ENCODE results near the gene TTN.

DNA sequence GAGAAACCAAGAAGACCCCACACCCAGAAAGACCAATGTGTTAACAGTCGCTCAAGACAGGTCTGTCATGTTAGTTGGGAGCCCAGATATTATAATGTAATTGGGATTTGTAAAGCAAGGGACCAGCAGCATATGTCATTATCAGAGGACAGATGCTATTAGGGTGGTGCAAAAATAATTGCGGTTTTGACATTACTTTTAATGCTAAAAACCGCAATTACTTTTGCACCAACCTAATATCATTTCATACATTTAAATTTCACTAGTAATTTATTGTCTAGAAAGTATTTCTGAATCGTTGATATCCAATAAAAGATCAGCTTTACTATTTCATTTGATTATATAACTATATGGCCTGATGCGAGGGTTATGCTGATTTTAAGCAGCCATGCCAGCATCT is 131.2 kb downstream of the TTN start:
- TF ChIP-seq, protein P1, sequence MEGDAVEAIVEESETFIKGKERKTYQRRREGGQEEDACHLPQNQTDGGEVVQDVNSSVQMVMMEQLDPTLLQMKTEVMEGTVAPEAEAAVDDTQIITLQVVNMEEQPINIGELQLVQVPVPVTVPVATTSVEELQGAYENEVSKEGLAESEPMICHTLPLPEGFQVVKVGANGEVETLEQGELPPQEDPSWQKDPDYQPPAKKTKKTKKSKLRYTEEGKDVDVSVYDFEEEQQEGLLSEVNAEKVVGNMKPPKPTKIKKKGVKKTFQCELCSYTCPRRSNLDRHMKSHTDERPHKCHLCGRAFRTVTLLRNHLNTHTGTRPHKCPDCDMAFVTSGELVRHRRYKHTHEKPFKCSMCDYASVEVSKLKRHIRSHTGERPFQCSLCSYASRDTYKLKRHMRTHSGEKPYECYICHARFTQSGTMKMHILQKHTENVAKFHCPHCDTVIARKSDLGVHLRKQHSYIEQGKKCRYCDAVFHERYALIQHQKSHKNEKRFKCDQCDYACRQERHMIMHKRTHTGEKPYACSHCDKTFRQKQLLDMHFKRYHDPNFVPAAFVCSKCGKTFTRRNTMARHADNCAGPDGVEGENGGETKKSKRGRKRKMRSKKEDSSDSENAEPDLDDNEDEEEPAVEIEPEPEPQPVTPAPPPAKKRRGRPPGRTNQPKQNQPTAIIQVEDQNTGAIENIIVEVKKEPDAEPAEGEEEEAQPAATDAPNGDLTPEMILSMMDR (IDR thresholded peaks at IDR 0.05), result no peak
- no peak for TF ChIP-seq POLR2A (IDR thresholded peaks at IDR 0.05)
